HEK293 (cell line): ENCODE results near the gene PLEK2.

Experiments
- CTCF ChIA-PET: fragments of 350-600 bp; formaldehyde crosslinking; extraction: SDS; loops from one replicate; lab custom pipeline; 2021; ENCODE audit warnings: antibody characterized with exemption; lab: Yijun Ruan, JAX
- POLR2A ChIA-PET: fragments of 300-600 bp; formaldehyde crosslinking; extraction: SDS; loops from one replicate; lab custom pipeline; 2020; ENCODE audit warnings: antibody characterized with exemption, inconsistent platforms; lab: Yijun Ruan, JAX
- H3K27ac ChIP-seq: fragments of 200-500 bp; sonication (Bioruptor generic); 2 replicates; pipeline ENCODE4 v1.5.1; 2014; ENCODE audit warnings: low read depth, low read length, control low read depth, inconsistent platforms; ENCODE audit errors: extremely low read depth
- H3K36me3 ChIP-seq, 2 experiments: fragments of 200-500 bp in 1 of 2; sonication (Bioruptor generic) in 1 of 2; 1 replicate in 1 of 2; 2 replicates in 1 of 2; pipeline ENCODE4 v1.5.1; 2014 to 2017; ENCODE audit warnings: inconsistent platforms in 2 of 2, low read length in 2 of 2; ENCODE audit not compliant: control insufficient read depth in 2 of 2, insufficient read depth in 1 of 2
- H3K4me1 ChIP-seq: fragments of 200-500 bp; sonication (Bioruptor generic); 2 replicates; pipeline ENCODE4 v1.5.1; 2014; ENCODE audit warnings: mild to moderate bottlenecking, low read length, inconsistent platforms; ENCODE audit not compliant: control insufficient read depth, insufficient read depth
- H3K4me3 ChIP-seq: 2 replicates; pipeline ENCODE4 v1.5.1; 2011; ENCODE audit warnings: low read depth, mild to moderate bottlenecking, control low read depth, low read length, moderate library complexity
- H3K9me3 ChIP-seq: fragments of 200-500 bp; sonication (Bioruptor generic); 2 replicates; pipeline ENCODE4 v1.5.1; 2014; ENCODE audit warnings: low read depth, low read length, inconsistent platforms; ENCODE audit not compliant: control insufficient read depth, insufficient read depth
- GLIS1 ChIP-seq: fragments of 450-650 bp; formaldehyde crosslinking; IDR thresholded peaks from 2 replicates; pipeline ENCODE4 v1.5.1; 2016; ENCODE audit warnings: missing biosample characterization, missing genetic modification characterization
- IKZF3 ChIP-seq: fragments of 450-650 bp; IDR thresholded peaks from 2 replicates; pipeline ENCODE4 v1.5.0; 2018; ENCODE audit warnings: missing biosample characterization, mild to moderate bottlenecking, missing genetic modification characterization, moderate library complexity
- YY2 ChIP-seq: fragments of 450-650 bp; formaldehyde crosslinking; IDR thresholded peaks from 2 replicates; pipeline ENCODE4 v1.5.1; 2016; ENCODE audit warnings: missing biosample characterization, missing genetic modification characterization
- ZBTB8A ChIP-seq: fragments of 450-650 bp; formaldehyde crosslinking; IDR thresholded peaks from 2 replicates; pipeline ENCODE4 v1.5.1; 2016; ENCODE audit warnings: missing biosample characterization, missing genetic modification characterization
- ZNF112 ChIP-seq: fragments of 450-650 bp; formaldehyde crosslinking; IDR thresholded peaks from 2 replicates; pipeline ENCODE4 v1.5.0; 2017; ENCODE audit warnings: missing biosample characterization, missing genetic modification characterization
- ZNF138 ChIP-seq: fragments of 450-650 bp; formaldehyde crosslinking; IDR thresholded peaks from 2 replicates; pipeline ENCODE4 v1.5.1; 2016; ENCODE audit warnings: missing biosample characterization, missing genetic modification characterization, borderline replicate concordance
- ZNF2 ChIP-seq: fragments of 450-650 bp; formaldehyde crosslinking; IDR thresholded peaks from 2 replicates; pipeline ENCODE4 v1.5.1; 2016; ENCODE audit warnings: missing biosample characterization, missing genetic modification characterization
- ZNF211 ChIP-seq: fragments of 450-650 bp; formaldehyde crosslinking; IDR thresholded peaks from 2 replicates; pipeline ENCODE4 v1.5.1; 2016; ENCODE audit warnings: low read depth, missing biosample characterization, missing genetic modification characterization
- ZNF248 ChIP-seq: fragments of 450-650 bp; formaldehyde crosslinking; IDR thresholded peaks from 2 replicates; pipeline ENCODE4 v1.5.1; 2017; ENCODE audit warnings: missing biosample characterization, missing genetic modification characterization
- ZNF530 ChIP-seq: fragments of 450-650 bp; formaldehyde crosslinking; IDR thresholded peaks from 2 replicates; pipeline ENCODE4 v1.5.1; 2016; ENCODE audit warnings: low read depth, missing biosample characterization, missing genetic modification characterization
- ZNF600 ChIP-seq: fragments of 450-650 bp; formaldehyde crosslinking; IDR thresholded peaks from 2 replicates; pipeline ENCODE4 v1.5.1; 2016; ENCODE audit warnings: missing biosample characterization, missing genetic modification characterization
- ZNF747 ChIP-seq: fragments of 450-650 bp; formaldehyde crosslinking; IDR thresholded peaks from 2 replicates; pipeline ENCODE4 v1.5.1; 2016; ENCODE audit warnings: missing biosample characterization, missing genetic modification characterization
- ZNF785 ChIP-seq: fragments of 450-650 bp; formaldehyde crosslinking; IDR thresholded peaks from 2 replicates; pipeline ENCODE4 v1.5.1; 2016; ENCODE audit warnings: missing biosample characterization, missing genetic modification characterization
- ZSCAN16 ChIP-seq: fragments of 450-650 bp; formaldehyde crosslinking; IDR thresholded peaks from 2 replicates; pipeline ENCODE4 v1.5.1; 2016; ENCODE audit warnings: missing biosample characterization, missing genetic modification characterization
- TF ChIP-seq, protein P1 (sequence below): fragments of 450-650 bp; formaldehyde crosslinking; IDR thresholded peaks from 2 replicates; pipeline ENCODE4 v1.5.1; 2016; ENCODE audit warnings: missing biosample characterization, missing genetic modification characterization
- TF ChIP-seq, protein P2 (sequence below): fragments of 450-650 bp; formaldehyde crosslinking; IDR thresholded peaks from 2 replicates; pipeline ENCODE4 v1.5.1; 2016; ENCODE audit warnings: missing biosample characterization, missing genetic modification characterization

PLEK2 gene

GRCh38 chr14:67391268-67391667, 20.7 kb downstream of the PLEK2 start:
- Histone ChIP-seq H3K27ac (no peak overlapping the region), H3K4me3 (no peak overlapping the region), H3K9me3 (no peaks in the 10 kb centered on the region), H3K4me1 (no peaks in the 10 kb centered on the region), H3K36me3 (peaks cover 0 to 14% of the 10 kb centered on the region in 2 experiments; a peak in 1 of 3 replicates)
- TF ChIP-seq ZNF530 (tag by site-specific recombination) (no peak), GLIS1 (tag by site-specific recombination) (peak; percentile 31; the same call in 1 of the 2 replicates)
- ChIA-PET POLR2A (no interaction called here), CTCF (interaction anchor here (1.1 to 1.2 kb wide), 2 partner anchors 36 to 224 kb away, joined by 5 read pairs; no protein-coding TSS in a partner anchor)

GRCh38 chr14:67389811-67390534, 22.0 kb downstream of the PLEK2 start:
- no peak for TF ChIP-seq ZSCAN16
- no peak for TF ChIP-seq ZNF600 (tag by site-specific recombination)
- no peak for TF ChIP-seq ZNF211 (tag by site-specific recombination)
- no peak for TF ChIP-seq YY2 (tag by site-specific recombination)
- TF ChIP-seq ZBTB8A (tag by site-specific recombination) = no peak
- TF ChIP-seq ZNF112 (tag by site-specific recombination) = no peak
- no peak for TF ChIP-seq ZNF530 (tag by site-specific recombination)
- TF ChIP-seq ZNF785 (tag by site-specific recombination) = no peak
- no peak for TF ChIP-seq ZNF2 (tag by site-specific recombination)
- TF ChIP-seq IKZF3 = no peak
- Histone ChIP-seq H3K36me3 (peaks cover 7 to 26% of the 10 kb centered on the region in 2 experiments; a peak in 2 of 3 replicates), H3K9me3 (no peaks in the 10 kb centered on the region), H3K4me3 (no peak overlapping the region), H3K27ac (no peak overlapping the region), H3K4me1 (no peaks in the 10 kb centered on the region)
- ChIA-PET CTCF (interaction anchor here (0.6 to 1.2 kb wide), 3 partner anchors 13 to 223 kb away, joined by 3 to 5 read pairs (median 3); no protein-coding TSS in a partner anchor), POLR2A (interaction anchor here (0.5 kb wide), 1 partner anchor 439 kb away, joined by 3 read pairs; no protein-coding TSS in a partner anchor)

DNA sequence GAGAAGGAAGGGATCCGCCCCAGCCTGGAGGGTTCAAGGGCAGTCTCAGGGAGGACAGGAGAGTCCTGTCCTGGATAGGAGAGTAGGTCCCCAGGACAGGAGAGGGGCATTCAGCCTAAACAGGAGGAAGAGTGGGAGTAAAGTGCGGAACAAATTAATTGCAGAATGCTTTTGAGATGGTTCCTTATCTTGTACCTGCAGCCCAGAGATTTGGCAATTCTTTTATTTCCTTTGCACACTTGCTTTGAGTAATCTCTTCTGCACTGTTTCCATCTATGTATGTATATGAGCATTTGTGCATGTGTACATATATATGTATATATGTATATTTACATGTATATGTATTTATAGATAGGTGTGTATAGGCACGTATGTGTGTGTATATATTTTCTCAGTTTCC, 22.7 kb downstream of the PLEK2 start:
- peaks cover 12 to 33% of the 10 kb centered on the region in 2 experiments for H3K36me3 ChIP-seq
- no peak overlapping the region for H3K4me3 ChIP-seq
- CTCF ChIA-PET = no interaction called here
- H3K9me3 ChIP-seq = no peaks in the 10 kb centered on the region
- no peaks in the 10 kb centered on the region for H3K4me1 ChIP-seq
- TF ChIP-seq, protein P1, sequence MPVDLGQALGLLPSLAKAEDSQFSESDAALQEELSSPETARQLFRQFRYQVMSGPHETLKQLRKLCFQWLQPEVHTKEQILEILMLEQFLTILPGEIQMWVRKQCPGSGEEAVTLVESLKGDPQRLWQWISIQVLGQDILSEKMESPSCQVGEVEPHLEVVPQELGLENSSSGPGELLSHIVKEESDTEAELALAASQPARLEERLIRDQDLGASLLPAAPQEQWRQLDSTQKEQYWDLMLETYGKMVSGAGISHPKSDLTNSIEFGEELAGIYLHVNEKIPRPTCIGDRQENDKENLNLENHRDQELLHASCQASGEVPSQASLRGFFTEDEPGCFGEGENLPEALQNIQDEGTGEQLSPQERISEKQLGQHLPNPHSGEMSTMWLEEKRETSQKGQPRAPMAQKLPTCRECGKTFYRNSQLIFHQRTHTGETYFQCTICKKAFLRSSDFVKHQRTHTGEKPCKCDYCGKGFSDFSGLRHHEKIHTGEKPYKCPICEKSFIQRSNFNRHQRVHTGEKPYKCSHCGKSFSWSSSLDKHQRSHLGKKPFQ (tag by site-specific recombination) = no peak
- TF ChIP-seq ZNF747 (tag by site-specific recombination) (no peak), ZNF138 (tag by site-specific recombination) (no peak), ZNF248 (tag by site-specific recombination) (no peak)
- TF ChIP-seq, protein P2, sequence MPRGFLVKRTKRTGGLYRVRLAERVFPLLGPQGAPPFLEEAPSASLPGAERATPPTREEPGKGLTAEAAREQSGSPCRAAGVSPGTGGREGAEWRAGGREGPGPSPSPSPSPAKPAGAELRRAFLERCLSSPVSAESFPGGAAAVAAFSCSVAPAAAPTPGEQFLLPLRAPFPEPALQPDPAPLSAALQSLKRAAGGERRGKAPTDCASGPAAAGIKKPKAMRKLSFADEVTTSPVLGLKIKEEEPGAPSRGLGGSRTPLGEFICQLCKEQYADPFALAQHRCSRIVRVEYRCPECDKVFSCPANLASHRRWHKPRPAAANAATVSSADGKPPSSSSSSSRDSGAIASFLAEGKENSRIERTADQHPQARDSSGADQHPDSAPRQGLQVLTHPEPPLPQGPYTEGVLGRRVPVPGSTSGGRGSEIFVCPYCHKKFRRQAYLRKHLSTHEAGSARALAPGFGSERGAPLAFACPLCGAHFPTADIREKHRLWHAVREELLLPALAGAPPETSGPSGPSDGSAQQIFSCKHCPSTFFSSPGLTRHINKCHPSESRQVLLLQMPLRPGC (tag by site-specific recombination) = no peak
- POLR2A ChIA-PET = no interaction called here
- H3K27ac ChIP-seq = no peak overlapping the region
